ENCODE measurements around the gene NINJ1.

DNA sequence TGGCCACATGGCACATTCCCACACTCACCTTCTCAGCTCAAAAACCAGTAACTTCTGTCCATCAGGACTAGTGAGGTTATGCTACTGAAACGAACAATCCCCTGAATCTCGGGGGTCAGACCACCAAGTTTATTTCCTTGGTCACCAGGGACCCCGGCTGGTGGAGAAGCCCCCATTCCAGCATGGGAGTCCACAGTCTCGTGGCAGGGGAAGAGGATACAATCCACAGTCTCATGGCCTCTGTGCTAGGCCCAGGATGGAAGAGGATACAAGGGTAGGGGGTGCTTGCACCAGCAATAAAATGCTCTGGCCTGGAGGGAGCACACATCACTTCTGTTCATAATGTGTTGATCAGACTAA lies 45.4 kb downstream of the NINJ1 start:
- TF ChIP-seq, protein P1, sequence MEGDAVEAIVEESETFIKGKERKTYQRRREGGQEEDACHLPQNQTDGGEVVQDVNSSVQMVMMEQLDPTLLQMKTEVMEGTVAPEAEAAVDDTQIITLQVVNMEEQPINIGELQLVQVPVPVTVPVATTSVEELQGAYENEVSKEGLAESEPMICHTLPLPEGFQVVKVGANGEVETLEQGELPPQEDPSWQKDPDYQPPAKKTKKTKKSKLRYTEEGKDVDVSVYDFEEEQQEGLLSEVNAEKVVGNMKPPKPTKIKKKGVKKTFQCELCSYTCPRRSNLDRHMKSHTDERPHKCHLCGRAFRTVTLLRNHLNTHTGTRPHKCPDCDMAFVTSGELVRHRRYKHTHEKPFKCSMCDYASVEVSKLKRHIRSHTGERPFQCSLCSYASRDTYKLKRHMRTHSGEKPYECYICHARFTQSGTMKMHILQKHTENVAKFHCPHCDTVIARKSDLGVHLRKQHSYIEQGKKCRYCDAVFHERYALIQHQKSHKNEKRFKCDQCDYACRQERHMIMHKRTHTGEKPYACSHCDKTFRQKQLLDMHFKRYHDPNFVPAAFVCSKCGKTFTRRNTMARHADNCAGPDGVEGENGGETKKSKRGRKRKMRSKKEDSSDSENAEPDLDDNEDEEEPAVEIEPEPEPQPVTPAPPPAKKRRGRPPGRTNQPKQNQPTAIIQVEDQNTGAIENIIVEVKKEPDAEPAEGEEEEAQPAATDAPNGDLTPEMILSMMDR (IDR thresholded peaks at IDR 0.05), result no peak
- no peak for TF ChIP-seq POLR2A (IDR thresholded peaks at IDR 0.05)
- no peak for TF ChIP-seq EP300 (IDR thresholded peaks at IDR 0.05)
